MM.1S (cell line): ENCODE data around the gene OLFM2.

ENCODE experiments used
- EZH2phosphoT487 ChIP-seq: fragments of 300-600 bp; sonication (generic); IDR thresholded peaks from 2 replicates; pipeline ENCODE4 v1.6.1; 2018; ENCODE audit warnings: antibody characterized with exemption, low read length
- TF ChIP-seq, protein P1 (sequence below): fragments of 300-600 bp; sonication (generic); IDR thresholded peaks from 2 replicates; pipeline ENCODE4 v1.5.1; 2016; ENCODE audit warnings: antibody characterized with exemption, low read length, mixed read lengths

DNA sequence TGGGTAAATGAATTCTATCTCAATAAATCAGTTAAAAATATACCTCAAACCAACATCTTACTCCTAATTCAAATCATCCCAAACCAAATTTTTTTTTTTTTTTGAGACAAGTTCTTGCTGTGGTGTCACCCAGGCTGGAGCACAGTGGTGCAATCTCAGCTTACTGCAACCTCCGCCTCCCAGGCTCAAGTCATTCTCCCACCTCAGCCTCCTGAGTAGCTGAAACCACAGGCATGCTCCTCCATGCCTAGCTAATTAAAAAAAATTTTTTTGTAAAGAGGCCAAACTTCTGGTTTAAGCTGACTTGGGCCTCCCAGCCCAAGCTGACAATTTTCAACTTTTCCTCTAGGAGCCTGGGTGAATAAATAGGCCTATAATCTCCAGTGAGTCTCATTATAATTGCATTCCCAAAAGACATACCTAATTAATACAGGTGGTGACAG lies 22.1 kb upstream of the OLFM2 start:
- TF ChIP-seq, protein P1, sequence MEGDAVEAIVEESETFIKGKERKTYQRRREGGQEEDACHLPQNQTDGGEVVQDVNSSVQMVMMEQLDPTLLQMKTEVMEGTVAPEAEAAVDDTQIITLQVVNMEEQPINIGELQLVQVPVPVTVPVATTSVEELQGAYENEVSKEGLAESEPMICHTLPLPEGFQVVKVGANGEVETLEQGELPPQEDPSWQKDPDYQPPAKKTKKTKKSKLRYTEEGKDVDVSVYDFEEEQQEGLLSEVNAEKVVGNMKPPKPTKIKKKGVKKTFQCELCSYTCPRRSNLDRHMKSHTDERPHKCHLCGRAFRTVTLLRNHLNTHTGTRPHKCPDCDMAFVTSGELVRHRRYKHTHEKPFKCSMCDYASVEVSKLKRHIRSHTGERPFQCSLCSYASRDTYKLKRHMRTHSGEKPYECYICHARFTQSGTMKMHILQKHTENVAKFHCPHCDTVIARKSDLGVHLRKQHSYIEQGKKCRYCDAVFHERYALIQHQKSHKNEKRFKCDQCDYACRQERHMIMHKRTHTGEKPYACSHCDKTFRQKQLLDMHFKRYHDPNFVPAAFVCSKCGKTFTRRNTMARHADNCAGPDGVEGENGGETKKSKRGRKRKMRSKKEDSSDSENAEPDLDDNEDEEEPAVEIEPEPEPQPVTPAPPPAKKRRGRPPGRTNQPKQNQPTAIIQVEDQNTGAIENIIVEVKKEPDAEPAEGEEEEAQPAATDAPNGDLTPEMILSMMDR: no peak
- no peak for TF ChIP-seq EZH2phosphoT487
